Calu3 (cell line): ENCODE results near the gene BTN1A1. TPM values are rescaled to one million over a fixed set of nuclear protein-coding genes. Genes with fewer than 3 reads are reported as not detected.
"Not testable (repeated sequence)": the region's sequence is repeated elsewhere in the genome, so short reads cannot be mapped to it uniquely, and the experiment has no call there.

ENCODE experiments used
- BruUV-seq: library from RNA; stranded (reverse); fragments of 400-500 nt; replicated peaks from 2 replicates; lab custom pipeline; 2021; lab: Mats Ljungman, UMichigan
- CTCF ChIA-PET: fragments of 300-600 bp; sonication (Branson Sonifier 250); formaldehyde crosslinking; loops from one replicate; lab custom pipeline; 2022; ENCODE audit warnings: antibody characterized with exemption; lab: Charles Lee
- DNase-seq: peaks from one replicate; pipeline ENCODE4 v3.0.0; 2022
- H3K27ac Mint-ChIP-seq: one replicate; pipeline ENCODE4 v1.8.0; 2022; ENCODE audit warnings: mixed read lengths; ENCODE audit not compliant: unreplicated experiment
- H3K27me3 Mint-ChIP-seq: one replicate; pipeline ENCODE4 v1.8.0; 2022; ENCODE audit warnings: mixed read lengths; ENCODE audit not compliant: unreplicated experiment
- H3K36me3 Mint-ChIP-seq: one replicate; pipeline ENCODE4 v1.8.0; 2022; ENCODE audit warnings: mild to moderate bottlenecking, moderate library complexity, mixed read lengths; ENCODE audit not compliant: insufficient read depth, unreplicated experiment
- H3K4me1 Mint-ChIP-seq: one replicate; pipeline ENCODE4 v1.8.0; 2022; ENCODE audit warnings: mild to moderate bottlenecking, low read depth, mixed read lengths; ENCODE audit not compliant: unreplicated experiment
- H3K4me3 Mint-ChIP-seq: one replicate; pipeline ENCODE4 v1.8.0; 2022; ENCODE audit warnings: mild to moderate bottlenecking, low read depth, moderate library complexity, mixed read lengths; ENCODE audit not compliant: unreplicated experiment
- H3K9me3 Mint-ChIP-seq: one replicate; pipeline ENCODE4 v1.8.0; 2022; ENCODE audit warnings: low read depth, mixed read lengths; ENCODE audit not compliant: unreplicated experiment
- CTCF ChIP-seq: fragments of 200-600 bp; IDR thresholded peaks from one replicate; pipeline ENCODE4 v1.8.0; 2022; ENCODE audit warnings: antibody characterized with exemption; ENCODE audit not compliant: unreplicated experiment
- intact Hi-C: fragments of 100-400 bp; cut with micrococcal nuclease; formaldehyde crosslinking; loops from one replicate; pipeline ENCODE4 v1.10.0; 2022; ENCODE audit not compliant: unreplicated experiment
- total RNA-seq: library from RNA; stranded (reverse); gene quantifications from 2 replicates; pipeline ENCODE4 v1.2.3, GENCODE V29; 2022

BTN1A1 gene
- total RNA-seq, 1 experiment from 2014 or later = not detected

GRCh38 chr6:26543953-26544352, 43.9 kb downstream of the BTN1A1 start:
- intact Hi-C loops = no loop called here
- H3K4me3 Mint-ChIP-seq = no peak overlapping the region
- H3K27me3 Mint-ChIP-seq = no peaks in the 10 kb centered on the region

GRCh38 chr6:26544473-26544872, 44.4 kb downstream of the BTN1A1 start:
- BruUV-seq = no TSS peak
- intact Hi-C loops = no loop called here
- no peak for DNase-seq
- Mint-ChIP-seq H3K4me1 (peaks cover 14% of the 10 kb centered on the region), H3K27me3 (no peaks in the 10 kb centered on the region), H3K27ac (no peak overlapping the region), H3K36me3 (peaks cover 42% of the 10 kb centered on the region), H3K9me3 (no peaks in the 10 kb centered on the region), H3K4me3 (no peak overlapping the region)
- CTCF ChIA-PET = no interaction called here
- no peak for TF ChIP-seq CTCF

More at GRCh38 chr6:26543953-26544352, 43.9 kb downstream of the BTN1A1 start:
- Mint-ChIP-seq H3K4me1 (peaks cover 14% of the 10 kb centered on the region), H3K27ac (no peak overlapping the region), H3K36me3 (peaks cover 47% of the 10 kb centered on the region), H3K9me3 (no peaks in the 10 kb centered on the region)
- DNase-seq = no peak
- TF ChIP-seq CTCF = peak; percentile 63
- BruUV-seq = no TSS peak
- CTCF ChIA-PET = no interaction called here

- no peak for TF ChIP-seq CTCF
- intact Hi-C loops = no loop called here
- Mint-ChIP-seq H3K4me3 (no peak overlapping the region), H3K36me3 (peaks cover 39% of the 10 kb centered on the region), H3K4me1 (peaks cover 10% of the 10 kb centered on the region), H3K9me3 (no peaks in the 10 kb centered on the region), H3K27me3 (no peaks in the 10 kb centered on the region), H3K27ac (no peak overlapping the region)
- no peak for DNase-seq
- BruUV-seq = no TSS peak
- CTCF ChIA-PET = no interaction called here
Measured at GRCh38 chr6:26545627-26546026, 45.5 kb downstream of the BTN1A1 start.

- H3K4me3 Mint-ChIP-seq, intact Hi-C loops, BruUV-seq, DNase-seq, H3K9me3 Mint-ChIP-seq, H3K27ac Mint-ChIP-seq, CTCF ChIA-PET, H3K4me1 Mint-ChIP-seq, H3K27me3 Mint-ChIP-seq: not testable (repeated sequence)
- peaks cover 39% of the 10 kb centered on the region for H3K36me3 Mint-ChIP-seq
Measured at GRCh38 chr6:26547363-26547762, 47.3 kb downstream of the BTN1A1 start.

- intact Hi-C loops = no loop called here
- DNase-seq = peak; percentile 77
- CTCF ChIA-PET = interaction anchor here (0.7 to 1.0 kb wide), 2 partner anchors 21 to 1285 kb away, joined by 3 to 4 read pairs; no protein-coding TSS in a partner anchor
- H3K27ac Mint-ChIP-seq = peak overlapping the region; percentile 41
- H3K4me3 Mint-ChIP-seq = peak overlapping the region; percentile 88
- no peaks in the 10 kb centered on the region for H3K9me3 Mint-ChIP-seq
- TSS peak; percentile 37 for BruUV-seq
- H3K36me3 Mint-ChIP-seq = peaks cover 20% of the 10 kb centered on the region
- no peak for TF ChIP-seq CTCF
- H3K4me1 Mint-ChIP-seq = peaks cover 10% of the 10 kb centered on the region
- no peaks in the 10 kb centered on the region for H3K27me3 Mint-ChIP-seq
Measured at GRCh38 chr6:26550250-26550993, 50.3 kb downstream of the BTN1A1 start.
